ENCODE measurements around the gene CCNJ. TPM values are rescaled to one million over a fixed set of nuclear protein-coding genes. Genes with fewer than 3 reads are reported as not detected.
"Not testable (repeated sequence)": the region's sequence is repeated elsewhere in the genome, so short reads cannot be mapped to it uniquely, and the experiment has no call there.

CCNJ gene
- total RNA-seq, 3 donors from 2014 or later = 6.0 to 7.8 (median 6.9) TPM

- intact Hi-C loops (cut with DNase I, micrococcal nuclease) = no loop called here
- Histone ChIP-seq H3K36me3 (ENCODE audit: low read depth) (no peaks in the 10 kb centered on the region), H3K4me3 (no peak overlapping the region), H3K9me3 (no peaks in the 10 kb centered on the region), H3K4me1 (ENCODE audit: low read depth) (peaks cover 12% of the 10 kb centered on the region)
- no peak for ATAC-seq
- DNase-seq = peak in 1 of 3 donors; percentile 9
- TF ChIP-seq CTCF (IDR thresholded peaks at IDR 0.05) = no peak
Observed at GRCh38 chr10:96047004-96047649, 3.7 kb downstream of the CCNJ start.

- H3K36me3 ChIP-seq (ENCODE audit: low read depth); DNase-seq; ATAC-seq; H3K4me3 ChIP-seq; H3K9me3 ChIP-seq; intact Hi-C loops (cut with DNase I, micrococcal nuclease): not testable (repeated sequence)
- peaks cover 10% of the 10 kb centered on the region for H3K4me1 ChIP-seq (ENCODE audit: low read depth)
Observed at GRCh38 chr10:96047925-96048324, 4.5 kb downstream of the CCNJ start.

- no peak for ATAC-seq
- Histone ChIP-seq H3K36me3 (ENCODE audit: low read depth) (no peaks in the 10 kb centered on the region), H3K4me3 (no peak overlapping the region), H3K9me3 (no peaks in the 10 kb centered on the region), H3K4me1 (ENCODE audit: low read depth) (peaks cover 9% of the 10 kb centered on the region)
- intact Hi-C loops (cut with DNase I, micrococcal nuclease) = no loop called here
- no peak for DNase-seq
- TF ChIP-seq CTCF (IDR thresholded peaks at IDR 0.05) = no peak
Observed at GRCh38 chr10:96049340-96049739, 6.0 kb downstream of the CCNJ start.

GRCh38 chr10:96053985-96054384 is 10.6 kb downstream of the CCNJ start:
- no peaks in the 10 kb centered on the region for H3K9me3 ChIP-seq

GRCh38 chr10:96056787-96057186 is 13.4 kb downstream of the CCNJ start:
- Histone ChIP-seq H3K9me3 (no peaks in the 10 kb centered on the region), H3K4me1 (ENCODE audit: low read depth) (no peaks in the 10 kb centered on the region), H3K4me3 (no peak overlapping the region), H3K36me3 (ENCODE audit: low read depth) (no peaks in the 10 kb centered on the region)
- intact Hi-C loops (cut with DNase I, micrococcal nuclease) = no loop called here
- DNase-seq = no peak
- no peak for ATAC-seq
- TF ChIP-seq CTCF (IDR thresholded peaks at IDR 0.05) = no peak

More at GRCh38 chr10:96053985-96054384, 10.6 kb downstream of the CCNJ start:
- no peak overlapping the region for H3K4me3 ChIP-seq
- TF ChIP-seq CTCF (IDR thresholded peaks at IDR 0.05) = no peak
- H3K4me1 ChIP-seq (ENCODE audit: low read depth) = no peaks in the 10 kb centered on the region
- intact Hi-C loops (cut with DNase I, micrococcal nuclease) = no loop called here
- no peaks in the 10 kb centered on the region for H3K36me3 ChIP-seq (ENCODE audit: low read depth)
- ATAC-seq = no peak
- no peak for DNase-seq

- TF ChIP-seq CTCF (IDR thresholded peaks at IDR 0.05) = no peak
- intact Hi-C loops (cut with DNase I, micrococcal nuclease) = no loop called here
- no peak for DNase-seq
- no peaks in the 10 kb centered on the region for H3K36me3 ChIP-seq (ENCODE audit: low read depth)
- ATAC-seq = no peak
- no peaks in the 10 kb centered on the region for H3K4me1 ChIP-seq (ENCODE audit: low read depth)
- H3K9me3 ChIP-seq = no peaks in the 10 kb centered on the region
- H3K4me3 ChIP-seq = no peak overlapping the region
Observed at GRCh38 chr10:96061232-96061631, 17.8 kb downstream of the CCNJ start.
